ACC112 (cell line): ENCODE results near the gene CDH1.

Source experiments
- H2AFZ ChIP-seq: fragments of 200-600 bp; sonication (generic); one replicate; pipeline ENCODE4 v1.6.0; 2017; ENCODE audit warnings: antibody characterized with exemption, low read length; ENCODE audit not compliant: unreplicated experiment
- H3K27ac ChIP-seq: fragments of 200-600 bp; sonication (generic); 2 replicates; pipeline ENCODE4 v1.5.1; 2014; ENCODE audit warnings: low read depth, mild to moderate bottlenecking, antibody characterized with exemption, low read length, moderate library complexity
- H3K27me3 ChIP-seq: fragments of 200-600 bp; sonication (generic); 2 replicates; pipeline ENCODE4 v1.6.1; 2014; ENCODE audit warnings: mild to moderate bottlenecking, antibody characterized with exemption, low read length, moderate library complexity, mixed read lengths; ENCODE audit not compliant: insufficient read depth
- H3K36me3 ChIP-seq: fragments of 200-600 bp; sonication (generic); 2 replicates; pipeline ENCODE4 v1.6.1; 2016; ENCODE audit warnings: mild to moderate bottlenecking, antibody characterized with exemption, low read length, moderate library complexity, mixed read lengths; ENCODE audit not compliant: insufficient read depth
- H3K4me1 ChIP-seq: fragments of 200-600 bp; sonication (generic); one replicate; pipeline ENCODE4 v1.6.1; 2016; ENCODE audit warnings: low read length, mixed read lengths; ENCODE audit not compliant: insufficient read depth, unreplicated experiment, control insufficient read depth
- H3K4me3 ChIP-seq: fragments of 200-600 bp; sonication (generic); 2 replicates; pipeline ENCODE4 v1.5.1; 2014; ENCODE audit warnings: mild to moderate bottlenecking, low read depth, low read length
- H3K79me2 ChIP-seq: fragments of 200-600 bp; sonication (generic); one replicate; pipeline ENCODE4 v1.6.0; 2016; ENCODE audit warnings: low read length; ENCODE audit not compliant: control insufficient read depth, unreplicated experiment, insufficient read depth

CDH1 gene

GRCh38 chr16:68790130-68790761, 53.2 kb downstream of the CDH1 start:
- Histone ChIP-seq H2AFZ (peak overlapping the region; percentile 46), H3K36me3 (no peaks in the 10 kb centered on the region), H3K27ac (peak overlapping the region; percentile 42), H3K27me3 (no peaks in the 10 kb centered on the region), H3K4me3 (0 out of 2 replicates have a peak overlapping the region, but pooled peaks have one; percentile 15), H3K79me2 (no peaks in the 10 kb centered on the region), H3K4me1 (peaks cover 14% of the 10 kb centered on the region)

GRCh38 chr16:68790944-68791343, 53.9 kb downstream of the CDH1 start:
- Histone ChIP-seq H3K79me2 (no peaks in the 10 kb centered on the region), H3K36me3 (no peaks in the 10 kb centered on the region), H3K27ac (peak overlapping the region; percentile 42), H3K27me3 (no peaks in the 10 kb centered on the region), H3K4me3 (no peak overlapping the region), H2AFZ (no peak overlapping the region), H3K4me1 (peaks cover 14% of the 10 kb centered on the region)

- peaks cover 14% of the 10 kb centered on the region for H3K4me1 ChIP-seq
- H3K27me3 ChIP-seq: no peaks in the 10 kb centered on the region
Measured at GRCh38 chr16:68792465-68793324, 55.6 kb downstream of the CDH1 start.

GRCh38 chr16:68793401-68793857, 56.3 kb downstream of the CDH1 start:
- no peak overlapping the region for H3K27ac ChIP-seq
- no peak overlapping the region for H3K4me3 ChIP-seq
- no peaks in the 10 kb centered on the region for H3K36me3 ChIP-seq
- H3K79me2 ChIP-seq: no peaks in the 10 kb centered on the region
- H3K4me1 ChIP-seq: peaks cover 14% of the 10 kb centered on the region
- H3K27me3 ChIP-seq: no peaks in the 10 kb centered on the region
- H2AFZ ChIP-seq: no peak overlapping the region

More at GRCh38 chr16:68792465-68793324, 55.6 kb downstream of the CDH1 start:
- Histone ChIP-seq H3K79me2 (no peaks in the 10 kb centered on the region), H3K4me3 (no peak overlapping the region), H2AFZ (no peak overlapping the region), H3K27ac (no peak overlapping the region), H3K36me3 (no peaks in the 10 kb centered on the region)

GRCh38 chr16:68798398-68798797, 61.3 kb downstream of the CDH1 start:
- Histone ChIP-seq H3K79me2 (no peaks in the 10 kb centered on the region), H3K27ac (no peak overlapping the region), H3K4me1 (peaks cover 8% of the 10 kb centered on the region), H2AFZ (no peak overlapping the region), H3K27me3 (no peaks in the 10 kb centered on the region), H3K4me3 (no peak overlapping the region), H3K36me3 (no peaks in the 10 kb centered on the region)

- Histone ChIP-seq H3K4me1 (peaks cover 8% of the 10 kb centered on the region), H3K4me3 (no peak overlapping the region), H3K79me2 (no peaks in the 10 kb centered on the region), H2AFZ (no peak overlapping the region), H3K36me3 (no peaks in the 10 kb centered on the region), H3K27me3 (no peaks in the 10 kb centered on the region), H3K27ac (no peak overlapping the region)
Measured at GRCh38 chr16:68800257-68800875, 63.3 kb downstream of the CDH1 start.

- H3K27ac ChIP-seq: peak overlapping the region; percentile 53
- no peak overlapping the region for H3K4me3 ChIP-seq
- peaks cover 8% of the 10 kb centered on the region for H3K4me1 ChIP-seq
- H3K36me3 ChIP-seq: no peaks in the 10 kb centered on the region
- no peak overlapping the region for H2AFZ ChIP-seq
- no peaks in the 10 kb centered on the region for H3K27me3 ChIP-seq
- H3K79me2 ChIP-seq: no peaks in the 10 kb centered on the region
Measured at GRCh38 chr16:68802190-68802589, 65.1 kb downstream of the CDH1 start.

GRCh38 chr16:68806422-68806821, 69.3 kb downstream of the CDH1 start:
- Histone ChIP-seq H3K27ac (no peak overlapping the region), H3K4me1 (peaks cover 8% of the 10 kb centered on the region), H2AFZ (no peak overlapping the region), H3K36me3 (no peaks in the 10 kb centered on the region), H3K4me3 (no peak overlapping the region), H3K79me2 (no peaks in the 10 kb centered on the region), H3K27me3 (no peaks in the 10 kb centered on the region)

- Histone ChIP-seq H2AFZ (no peak overlapping the region), H3K27me3 (no peaks in the 10 kb centered on the region), H3K4me3 (no peak overlapping the region), H3K79me2 (no peaks in the 10 kb centered on the region), H3K36me3 (no peaks in the 10 kb centered on the region), H3K27ac (no peak overlapping the region), H3K4me1 (peaks cover 6% of the 10 kb centered on the region)
Measured at GRCh38 chr16:68806981-68807380, 69.9 kb downstream of the CDH1 start.

- Histone ChIP-seq H3K27me3 (no peaks in the 10 kb centered on the region), H3K27ac (no peak overlapping the region), H3K79me2 (no peaks in the 10 kb centered on the region), H3K36me3 (no peaks in the 10 kb centered on the region), H3K4me3 (no peak overlapping the region), H3K4me1 (no peaks in the 10 kb centered on the region), H2AFZ (no peak overlapping the region)
Measured at GRCh38 chr16:68814516-68814915, 77.4 kb downstream of the CDH1 start.
